ENCODE data around the gene INTS11.
A peak's percentile ranks its signal among the peaks of the same experiment; 100 is the strongest.
"Not testable (repeated sequence)": the region's sequence is repeated elsewhere in the genome, so short reads cannot be mapped to it uniquely, and the experiment has no call there.

INTS11 gene

GRCh38 chr1:1324524-1325287 is at the start of gene INTS11, which contains the start of gene CPTP:
INTS11 (minus strand) TSS chr1:1324660; CDS start chr1:1324608, 52 bp downstream.
CPTP (plus strand) TSS chr1:1324802; CDS start chr1:1326911, 2,109 bp downstream.
- peak; percentile 84 for DNase-seq

GRCh38 chr1:1373815-1374588 is 49.5 kb upstream of the INTS11 start:
- no peak for DNase-seq

- no peak for DNase-seq
Measured at GRCh38 chr1:1373051-1373814, 48.8 kb upstream of the INTS11 start.

GRCh38 chr1:1371746-1372711 is 47.6 kb upstream of the INTS11 start:
- DNase-seq: peak; percentile 16

- DNase-seq: no peak
Measured at GRCh38 chr1:1371364-1371745, 46.9 kb upstream of the INTS11 start.

GRCh38 chr1:1370771-1371300 is 46.4 kb upstream of the INTS11 start:
- DNase-seq: no peak

- not testable (repeated sequence) for DNase-seq
Measured at GRCh38 chr1:1370094-1370493, 45.6 kb upstream of the INTS11 start.

- no peak for DNase-seq
Measured at GRCh38 chr1:1367315-1367714, 42.9 kb upstream of the INTS11 start.

GRCh38 chr1:1366699-1367066 is 42.2 kb upstream of the INTS11 start:
- no peak for DNase-seq

- DNase-seq: no peak
Measured at GRCh38 chr1:1365875-1366698, 41.6 kb upstream of the INTS11 start.

- no peak for DNase-seq
Measured at GRCh38 chr1:1364266-1364665, 39.8 kb upstream of the INTS11 start.

GRCh38 chr1:1361982-1362423 is 37.5 kb upstream of the INTS11 start:
- no peak for DNase-seq

- DNase-seq: no peak
Measured at GRCh38 chr1:1361233-1361981, 36.9 kb upstream of the INTS11 start.

GRCh38 chr1:1360506-1361169 is 36.2 kb upstream of the INTS11 start:
- no peak for DNase-seq

GRCh38 chr1:1359664-1360468 is 35.4 kb upstream of the INTS11 start:
- DNase-seq: no peak

- no peak for DNase-seq
Measured at GRCh38 chr1:1359308-1359663, 34.8 kb upstream of the INTS11 start.

- DNase-seq: no peak
Measured at GRCh38 chr1:1358433-1359271, 34.2 kb upstream of the INTS11 start, which contains the start of gene MXRA8. MXRA8 (minus strand) TSS chr1:1358555; CDS start chr1:1358504, 51 bp downstream.
